SK-N-SH (cell line): ENCODE results near the gene TMEM256. TPM values are rescaled to one million over a fixed set of nuclear protein-coding genes. Genes with fewer than 3 reads are reported as not detected.

ENCODE experiments used
- CTCF ChIA-PET: fragments of 300-600, 350-600 bp; formaldehyde crosslinking; extraction: SDS; loops from one replicate; lab custom pipeline; 2021; lab: Yijun Ruan, JAX
- POLR2A ChIA-PET: fragments of 350-600 bp; sonication (Branson Sonifier 250); formaldehyde crosslinking; extraction: SDS; loops from one replicate; lab custom pipeline; 2020; ENCODE audit warnings: antibody characterized with exemption, inconsistent platforms; lab: Yijun Ruan, JAX
- DNase-seq: peaks from one replicate; pipeline ENCODE4 v3.0.0; 2012
- H2AFZ ChIP-seq: fragments of 200-600 bp; sonication (generic); 2 replicates; pipeline ENCODE4 v1.8.1; 2016; ENCODE audit warnings: antibody characterized with exemption, mild to moderate bottlenecking, low read depth
- H3F3A ChIP-seq: fragments of 200-600 bp; sonication (generic); replicated peaks from 2 replicates; pipeline ENCODE3; 2016; ENCODE audit warnings: antibody characterized with exemption, mild to moderate bottlenecking; ENCODE audit not compliant: insufficient read depth
- H3K27ac ChIP-seq, 2 experiments: fragments of 200-500 bp in 1 of 2; fragments of 200-600 bp in 1 of 2; sonication (Bioruptor generic) in 1 of 2; sonication (generic), shearing (Covaris generic) in 1 of 2; 2 replicates each; pipeline versions ENCODE4 v1.5.1 to v1.6.1; 2014 to 2016; ENCODE audit warnings: low read depth in 2 of 2, inconsistent platforms in 1 of 2, low read length in 1 of 2, mild to moderate bottlenecking in 1 of 2, mixed read lengths in 1 of 2
- H3K27me3 ChIP-seq: fragments of 200-600 bp; sonication (generic), shearing (Covaris generic); 2 replicates; pipeline ENCODE4 v1.6.1; 2016; ENCODE audit warnings: mixed run types; ENCODE audit not compliant: insufficient read depth
- H3K36me3 ChIP-seq, 2 experiments: fragments of 200-500 bp in 1 of 2; fragments of 200-600 bp in 1 of 2; sonication (Bioruptor generic) in 1 of 2; sonication (generic) in 1 of 2; replicated peaks in 1 of 2; 2 replicates each; pipeline versions ENCODE3 to v1.5.1; 2014 to 2016; ENCODE audit warnings: low read length in 1 of 2, mild to moderate bottlenecking in 1 of 2; ENCODE audit not compliant: insufficient read depth in 2 of 2, control insufficient read depth in 1 of 2
- H3K4me1 ChIP-seq, 2 experiments: fragments of 200-500 bp in 1 of 2; fragments of 200-600 bp in 1 of 2; sonication (Bioruptor generic) in 1 of 2; sonication (generic), shearing (Covaris generic) in 1 of 2; 2 replicates each; pipeline versions ENCODE4 v1.5.1 to v1.6.1; 2014 to 2016; ENCODE audit warnings: low read depth in 1 of 2, low read length in 1 of 2, mixed run types in 1 of 2; ENCODE audit not compliant: insufficient read depth in 2 of 2, control insufficient read depth in 1 of 2
- H3K4me2 ChIP-seq: fragments of 200-600 bp; sonication (generic), shearing (Covaris generic); 2 replicates; pipeline ENCODE4 v1.6.1; 2017; ENCODE audit warnings: mixed run types
- H3K4me3 ChIP-seq, 2 experiments: fragments of 200-500 bp in 1 of 2; fragments of 200-600 bp in 1 of 2; sonication (Bioruptor generic) in 1 of 2; sonication (generic), shearing (Covaris generic) in 1 of 2; 2 replicates each; pipeline versions ENCODE4 v1.5.1 to v1.8.1; 2014 to 2016; ENCODE audit warnings: low read depth in 2 of 2, inconsistent platforms in 1 of 2, low read length in 1 of 2, mild to moderate bottlenecking in 1 of 2, mixed read lengths in 1 of 2, moderate library complexity in 1 of 2
- H3K79me2 ChIP-seq: fragments of 200-600 bp; sonication (generic); 2 replicates; pipeline ENCODE4 v1.8.1; 2017; ENCODE audit warnings: mild to moderate bottlenecking; ENCODE audit not compliant: insufficient read depth
- H3K9ac ChIP-seq: fragments of 200-600 bp; sonication (generic); 2 replicates; pipeline ENCODE4 v1.6.1; 2017; ENCODE audit warnings: mixed run types
- H3K9me2 ChIP-seq: fragments of 200-600 bp; sonication (generic); 2 replicates; pipeline ENCODE4 v1.6.1; 2017; ENCODE audit warnings: mixed run types
- H3K9me3 ChIP-seq: fragments of 200-600 bp; sonication (generic); 2 replicates; pipeline ENCODE4 v1.6.1; 2017; ENCODE audit warnings: mixed run types, mild to moderate bottlenecking, moderate library complexity
- H4K20me1 ChIP-seq: fragments of 200-600 bp; sonication (generic); 2 replicates; pipeline ENCODE4 v1.6.1; 2017; ENCODE audit warnings: mild to moderate bottlenecking, mixed run types; ENCODE audit not compliant: insufficient read depth
- ELF1 ChIP-seq: IDR thresholded peaks from 2 replicates; pipeline ENCODE4 v1.4.0; 2012
- FOSL2 ChIP-seq: IDR thresholded peaks from 2 replicates; pipeline ENCODE4 v1.4.0; 2012; ENCODE audit warnings: low read depth, mild to moderate bottlenecking, moderate library complexity, borderline replicate concordance
- JUND ChIP-seq: IDR thresholded peaks from 2 replicates; pipeline ENCODE4 v1.4.0; 2012
- TEAD4 ChIP-seq: IDR thresholded peaks from 2 replicates; pipeline ENCODE4 v1.4.0; 2012; ENCODE audit warnings: mild to moderate bottlenecking, borderline replicate concordance; ENCODE audit not compliant: insufficient read depth
- WGBS: methylation state at CpG from one replicate; pipeline ENCODE4 v1.1.6; 2017; ENCODE audit warnings: low lambda C conversion rate; 5-methylcytosine and 5-hydroxymethylcytosine counted together
- polyA plus RNA-seq, 3 experiments: library from polyadenylated mRNA; depleted of rRNA; stranded (reverse); fragments of >200 nt; gene quantifications; 2 replicates each; pipeline ENCODE4 v1.2.3, GENCODE V29; 2012
- TF ChIP-seq, protein P1 (sequence below): fragments of 200-600 bp; sonication (generic); IDR thresholded peaks from 2 replicates; pipeline ENCODE4 v1.6.1; 2017; ENCODE audit warnings: antibody characterized with exemption, mild to moderate bottlenecking, moderate library complexity
- TF ChIP-seq, protein P2 (sequence below): fragments of 150-350 bp; IDR thresholded peaks from 2 replicates; pipeline ENCODE4 v1.6.1; 2016; ENCODE audit warnings: mild to moderate bottlenecking, low read depth, low read length

The TMEM256 gene
- polyA plus RNA-seq, 1 of the 3 experiments (the other 2 are of a cell fraction), result 213 TPM

DNA sequence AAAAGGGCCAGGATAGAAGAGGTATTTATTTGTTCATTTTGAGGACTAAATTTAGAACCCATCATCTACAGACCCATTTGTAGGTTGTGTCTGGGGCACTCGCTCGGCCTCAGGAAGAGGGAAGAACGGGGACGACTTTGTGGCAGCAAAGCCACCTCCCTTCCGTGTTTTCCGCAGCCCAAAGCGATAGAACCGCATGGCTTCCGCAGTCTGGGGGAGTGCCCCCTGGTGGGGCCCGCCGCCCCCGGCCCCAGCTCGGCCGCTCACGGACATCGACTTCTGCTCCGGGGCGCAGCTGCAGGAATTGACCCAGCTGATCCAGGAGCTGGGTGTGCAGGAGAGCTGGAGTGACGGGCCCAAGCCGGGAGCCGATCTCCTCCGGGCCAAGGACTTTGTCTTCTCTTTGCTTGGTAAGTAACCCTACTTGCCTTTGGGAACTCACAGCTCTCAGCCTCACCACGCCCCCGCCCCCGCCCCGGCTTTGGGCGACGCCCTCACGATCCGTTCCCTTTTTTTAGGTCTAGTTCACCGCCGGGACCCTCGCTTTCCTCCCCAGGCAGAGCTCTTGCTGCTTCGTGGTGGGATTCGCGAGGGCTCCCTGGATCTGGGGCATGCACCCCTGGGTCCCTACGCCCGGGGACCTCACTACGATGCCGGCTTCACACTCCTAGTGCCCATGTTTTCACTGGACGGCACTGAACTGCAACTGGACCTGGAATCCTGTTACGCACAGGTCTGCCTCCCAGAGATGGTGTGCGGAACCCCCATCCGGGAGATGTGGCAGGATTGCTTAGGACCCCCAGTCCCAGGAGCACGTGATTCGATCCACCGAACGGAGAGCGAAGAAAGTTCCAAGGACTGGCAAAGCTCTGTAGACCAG lies 32.0 kb upstream of the TMEM256 start:
- Histone ChIP-seq H4K20me1 (no peaks in the 10 kb centered on the region), H3K9me2 (no peaks in the 10 kb centered on the region), H2AFZ (peak overlapping the region; percentile 62), H3K4me3 (peak overlapping the region; percentile 67 to 86), H3K27me3 (no peaks in the 10 kb centered on the region), H3K79me2 (peaks cover 7% of the 10 kb centered on the region; the same call in 1 of the 2 replicates), H3K9me3 (no peaks in the 10 kb centered on the region), H3K9ac (peak overlapping the region; percentile 13; the same call in 1 of the 2 replicates), H3F3A (peaks cover 11% of the 10 kb centered on the region), H3K36me3 (peaks cover 0 to 4% of the 10 kb centered on the region in 2 experiments), H3K4me1 (peaks cover 0 to 18% of the 10 kb centered on the region in 2 experiments; a peak in 1 of 4 replicates), H3K4me2 (peak overlapping the region; percentile 91), H3K27ac (peak overlapping the region in 1 of 2 experiments; percentile 55; a peak in 1 of 4 replicates)
- 41% methylated on average over 30 of the region's 49 CpGs for WGBS
- peak; percentile 57 for DNase-seq
- ChIA-PET POLR2A (interaction anchor here (1.1 to 1.9 kb wide), 3 partner anchors 32 to 53 kb away, joined by 3 to 11 read pairs (median 4); partner anchors contain the start of genes POLR2A and TMEM256), CTCF (interaction anchor here (0.7 to 3.9 kb wide), 24 partner anchors 8 to 703 kb away, joined by 3 to 27 read pairs (median 6); partner anchors contain the start of genes ACAP1, CHRNB1, NLGN2 and POLR2A)
- TF ChIP-seq ELF1, result no peak
- TF ChIP-seq, protein P1, sequence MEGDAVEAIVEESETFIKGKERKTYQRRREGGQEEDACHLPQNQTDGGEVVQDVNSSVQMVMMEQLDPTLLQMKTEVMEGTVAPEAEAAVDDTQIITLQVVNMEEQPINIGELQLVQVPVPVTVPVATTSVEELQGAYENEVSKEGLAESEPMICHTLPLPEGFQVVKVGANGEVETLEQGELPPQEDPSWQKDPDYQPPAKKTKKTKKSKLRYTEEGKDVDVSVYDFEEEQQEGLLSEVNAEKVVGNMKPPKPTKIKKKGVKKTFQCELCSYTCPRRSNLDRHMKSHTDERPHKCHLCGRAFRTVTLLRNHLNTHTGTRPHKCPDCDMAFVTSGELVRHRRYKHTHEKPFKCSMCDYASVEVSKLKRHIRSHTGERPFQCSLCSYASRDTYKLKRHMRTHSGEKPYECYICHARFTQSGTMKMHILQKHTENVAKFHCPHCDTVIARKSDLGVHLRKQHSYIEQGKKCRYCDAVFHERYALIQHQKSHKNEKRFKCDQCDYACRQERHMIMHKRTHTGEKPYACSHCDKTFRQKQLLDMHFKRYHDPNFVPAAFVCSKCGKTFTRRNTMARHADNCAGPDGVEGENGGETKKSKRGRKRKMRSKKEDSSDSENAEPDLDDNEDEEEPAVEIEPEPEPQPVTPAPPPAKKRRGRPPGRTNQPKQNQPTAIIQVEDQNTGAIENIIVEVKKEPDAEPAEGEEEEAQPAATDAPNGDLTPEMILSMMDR, result peak; percentile 22
- TF ChIP-seq, protein P2, sequence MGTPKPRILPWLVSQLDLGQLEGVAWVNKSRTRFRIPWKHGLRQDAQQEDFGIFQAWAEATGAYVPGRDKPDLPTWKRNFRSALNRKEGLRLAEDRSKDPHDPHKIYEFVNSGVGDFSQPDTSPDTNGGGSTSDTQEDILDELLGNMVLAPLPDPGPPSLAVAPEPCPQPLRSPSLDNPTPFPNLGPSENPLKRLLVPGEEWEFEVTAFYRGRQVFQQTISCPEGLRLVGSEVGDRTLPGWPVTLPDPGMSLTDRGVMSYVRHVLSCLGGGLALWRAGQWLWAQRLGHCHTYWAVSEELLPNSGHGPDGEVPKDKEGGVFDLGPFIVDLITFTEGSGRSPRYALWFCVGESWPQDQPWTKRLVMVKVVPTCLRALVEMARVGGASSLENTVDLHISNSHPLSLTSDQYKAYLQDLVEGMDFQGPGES, result no peak
- no peak for TF ChIP-seq JUND

DNA sequence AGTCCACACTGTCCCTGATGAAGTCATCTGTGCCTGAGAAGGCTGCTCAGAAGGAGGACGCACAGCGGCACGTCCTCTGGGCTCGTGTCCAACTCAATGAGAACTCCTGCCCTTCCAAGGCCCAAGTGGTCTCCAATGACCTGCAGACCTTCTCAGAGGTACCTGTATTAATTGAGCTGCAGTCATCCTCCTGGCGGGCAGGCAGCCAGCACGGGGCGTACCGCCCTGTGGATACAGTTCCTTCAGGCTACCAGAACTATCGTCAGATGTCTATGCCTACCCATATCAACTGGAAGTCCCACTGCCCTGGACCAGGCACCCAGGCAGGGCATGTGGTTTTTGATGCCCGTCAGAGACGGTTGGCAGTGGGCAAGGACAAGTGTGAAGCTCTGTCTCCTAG lies 28.4 kb upstream of the TMEM256 start:
- no peak overlapping the region for H2AFZ ChIP-seq
- no peak for TF ChIP-seq TEAD4
- no peak for TF ChIP-seq ELF1
- TF ChIP-seq, protein P1, result no peak
- no peak for TF ChIP-seq FOSL2
- H3K9me3 ChIP-seq, result no peaks in the 10 kb centered on the region
- H3K4me3 ChIP-seq, result no peak overlapping the region
- DNase-seq, result no peak
- H3K27ac ChIP-seq, result no peak overlapping the region
- H4K20me1 ChIP-seq, result no peaks in the 10 kb centered on the region
- no peaks in the 10 kb centered on the region for H3K36me3 ChIP-seq
- H3K27me3 ChIP-seq, result no peaks in the 10 kb centered on the region
- ChIA-PET CTCF (interaction anchor here (0.9 to 1.4 kb wide), 3 partner anchors 12 to 76 kb away, joined by 3 to 5 read pairs (median 3); partner anchors contain the start of gene SPEM1), POLR2A (interaction anchor here (0.9 kb wide), 1 partner anchor 8 kb away, joined by 4 read pairs; no protein-coding TSS in a partner anchor)
- H3K4me1 ChIP-seq, result peaks cover 0 to 9% of the 10 kb centered on the region in 2 experiments; a peak in 1 of 4 replicates
- H3K9me2 ChIP-seq, result no peaks in the 10 kb centered on the region
- no peak overlapping the region for H3K4me2 ChIP-seq
- peaks cover 6% of the 10 kb centered on the region for H3F3A ChIP-seq
- no peak overlapping the region for H3K9ac ChIP-seq
- H3K79me2 ChIP-seq, result peaks cover 7% of the 10 kb centered on the region; the same call in 1 of the 2 replicates
- WGBS, result 80% methylated on average over 10 of the region's 11 CpGs
